ENCODE data around the gene TRHDE.

Gene TRHDE

DNA sequence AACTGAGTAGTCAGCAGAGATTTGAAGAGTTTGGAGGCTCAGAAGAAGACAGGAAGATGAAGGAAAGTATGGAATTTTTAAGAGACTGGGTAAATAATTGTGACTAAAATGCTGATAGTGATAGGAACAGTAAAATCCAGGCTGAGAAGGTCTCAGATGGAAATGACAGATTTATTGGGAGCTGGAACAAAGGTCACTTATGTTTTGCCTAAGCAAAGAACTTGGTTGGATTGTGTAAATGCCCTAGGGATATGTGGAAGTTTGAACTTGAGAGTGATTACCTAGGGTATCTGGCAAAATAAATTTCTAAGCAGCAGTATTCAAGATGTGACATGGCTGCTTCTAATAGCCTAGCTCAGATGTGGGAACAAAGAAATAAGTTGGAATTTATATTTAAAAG, 180.9 kb downstream of the TRHDE start:
- TF ChIP-seq, protein P1, sequence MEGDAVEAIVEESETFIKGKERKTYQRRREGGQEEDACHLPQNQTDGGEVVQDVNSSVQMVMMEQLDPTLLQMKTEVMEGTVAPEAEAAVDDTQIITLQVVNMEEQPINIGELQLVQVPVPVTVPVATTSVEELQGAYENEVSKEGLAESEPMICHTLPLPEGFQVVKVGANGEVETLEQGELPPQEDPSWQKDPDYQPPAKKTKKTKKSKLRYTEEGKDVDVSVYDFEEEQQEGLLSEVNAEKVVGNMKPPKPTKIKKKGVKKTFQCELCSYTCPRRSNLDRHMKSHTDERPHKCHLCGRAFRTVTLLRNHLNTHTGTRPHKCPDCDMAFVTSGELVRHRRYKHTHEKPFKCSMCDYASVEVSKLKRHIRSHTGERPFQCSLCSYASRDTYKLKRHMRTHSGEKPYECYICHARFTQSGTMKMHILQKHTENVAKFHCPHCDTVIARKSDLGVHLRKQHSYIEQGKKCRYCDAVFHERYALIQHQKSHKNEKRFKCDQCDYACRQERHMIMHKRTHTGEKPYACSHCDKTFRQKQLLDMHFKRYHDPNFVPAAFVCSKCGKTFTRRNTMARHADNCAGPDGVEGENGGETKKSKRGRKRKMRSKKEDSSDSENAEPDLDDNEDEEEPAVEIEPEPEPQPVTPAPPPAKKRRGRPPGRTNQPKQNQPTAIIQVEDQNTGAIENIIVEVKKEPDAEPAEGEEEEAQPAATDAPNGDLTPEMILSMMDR (IDR thresholded peaks at IDR 0.05; ENCODE audit: insufficient read depth, low read length, poor library complexity, severe bottlenecking), result no peak
- TF ChIP-seq EZH2phosphoT487 (conservative IDR thresholded peaks at IDR 0.05; ENCODE audit: low read length), result no peak
- no peaks in the 10 kb centered on the region for H3K36me3 ChIP-seq (ENCODE audit: low read length)
- no peak overlapping the region for H3K4me2 ChIP-seq (ENCODE audit: low read depth, low read length, poor library complexity, severe bottlenecking)

GRCh38 chr12:72453550-72453949, 181.4 kb downstream of the TRHDE start:
- H3K4me2 ChIP-seq (ENCODE audit: low read depth, low read length, poor library complexity, severe bottlenecking), result no peak overlapping the region
- H2AFZ ChIP-seq (ENCODE audit: low read depth, low read length, severe bottlenecking), result no peak overlapping the region
- no peaks in the 10 kb centered on the region for H3K27me3 ChIP-seq (ENCODE audit: low read length)
- no peak overlapping the region for H3K4me3 ChIP-seq (ENCODE audit: insufficient read depth, low read length, poor library complexity, severe bottlenecking)
- H3K79me2 ChIP-seq (ENCODE audit: insufficient read depth, low read length), result no peaks in the 10 kb centered on the region
- H4K20me1 ChIP-seq (ENCODE audit: low read depth, low read length), result no peaks in the 10 kb centered on the region
- H3K36me3 ChIP-seq (ENCODE audit: low read length), result no peaks in the 10 kb centered on the region
- TF ChIP-seq, protein P1 (IDR thresholded peaks at IDR 0.05; ENCODE audit: insufficient read depth, low read length, poor library complexity, severe bottlenecking), result no peak
- no peak for TF ChIP-seq EZH2phosphoT487 (conservative IDR thresholded peaks at IDR 0.05; ENCODE audit: low read length)
- no peaks in the 10 kb centered on the region for H3K9me2 ChIP-seq (replicated peaks; ENCODE audit: insufficient read depth, low read length)
- H3K9me3 ChIP-seq (ENCODE audit: insufficient read depth, low read length), result peaks cover 6% of the 10 kb centered on the region; the same call in 1 of the 2 replicates
- H3K9ac ChIP-seq (ENCODE audit: low read length), result no peak overlapping the region
- no peaks in the 10 kb centered on the region for H3F3A ChIP-seq (ENCODE audit: insufficient read depth)
- H3K27ac ChIP-seq (ENCODE audit: low read depth, low read length), result no peak overlapping the region

More for the DNA sequence above, 180.9 kb downstream of the TRHDE start:
- H3K27me3 ChIP-seq (ENCODE audit: low read length), result no peaks in the 10 kb centered on the region
- H3K9ac ChIP-seq (ENCODE audit: low read length), result no peak overlapping the region
- H3K79me2 ChIP-seq (ENCODE audit: insufficient read depth, low read length), result no peaks in the 10 kb centered on the region
- H2AFZ ChIP-seq (ENCODE audit: low read depth, low read length, severe bottlenecking), result no peak overlapping the region
- no peaks in the 10 kb centered on the region for H4K20me1 ChIP-seq (ENCODE audit: low read depth, low read length)
- H3K9me3 ChIP-seq (ENCODE audit: insufficient read depth, low read length), result peaks cover 6% of the 10 kb centered on the region; the same call in 1 of the 2 replicates
- H3K27ac ChIP-seq (ENCODE audit: low read depth, low read length), result no peak overlapping the region
- H3K9me2 ChIP-seq (replicated peaks; ENCODE audit: insufficient read depth, low read length), result no peaks in the 10 kb centered on the region
- no peaks in the 10 kb centered on the region for H3F3A ChIP-seq (ENCODE audit: insufficient read depth)
- no peak overlapping the region for H3K4me3 ChIP-seq (ENCODE audit: insufficient read depth, low read length, poor library complexity, severe bottlenecking)

GRCh38 chr12:72464471-72464870, 192.3 kb downstream of the TRHDE start:
- Histone ChIP-seq H3K27ac (ENCODE audit: low read depth, low read length) (no peak overlapping the region), H4K20me1 (ENCODE audit: low read depth, low read length) (no peaks in the 10 kb centered on the region), H2AFZ (ENCODE audit: low read depth, low read length, severe bottlenecking) (no peak overlapping the region), H3K9ac (ENCODE audit: low read length) (no peak overlapping the region), H3K4me3 (ENCODE audit: insufficient read depth, low read length, poor library complexity, severe bottlenecking) (no peak overlapping the region), H3K79me2 (ENCODE audit: insufficient read depth, low read length) (no peaks in the 10 kb centered on the region), H3K27me3 (ENCODE audit: low read length) (no peaks in the 10 kb centered on the region), H3K9me2 (replicated peaks; ENCODE audit: insufficient read depth, low read length) (no peaks in the 10 kb centered on the region), H3K36me3 (ENCODE audit: low read length) (no peaks in the 10 kb centered on the region), H3F3A (ENCODE audit: insufficient read depth) (no peaks in the 10 kb centered on the region), H3K9me3 (ENCODE audit: insufficient read depth, low read length) (no peaks in the 10 kb centered on the region), H3K4me2 (ENCODE audit: low read depth, low read length, poor library complexity, severe bottlenecking) (no peak overlapping the region)
- TF ChIP-seq EZH2phosphoT487 (conservative IDR thresholded peaks at IDR 0.05; ENCODE audit: low read length), result no peak
- TF ChIP-seq, protein P1 (IDR thresholded peaks at IDR 0.05; ENCODE audit: insufficient read depth, low read length, poor library complexity, severe bottlenecking), result no peak

Measured in SU-DHL-6 (cell line).